GM19324 (cell line): Measurements from ENCODE around the gene PIK3C3.

Experiments used
- ATAC-seq: cut with Tn5 transposase; IDR thresholded peaks from one replicate; pipeline ENCODE4 v1.9.1; 2021; ENCODE audit warnings: mild to moderate bottlenecking, moderate library complexity; ENCODE audit not compliant: unreplicated experiment, low FRiP score

PIK3C3 gene

GRCh38 chr18:42112657-42113420 is 157.8 kb downstream of the PIK3C3 start:
- ATAC-seq, result peak; percentile 6

GRCh38 chr18:42113529-42114191 is 158.6 kb downstream of the PIK3C3 start:
- peak; percentile 45 for ATAC-seq

DNA sequence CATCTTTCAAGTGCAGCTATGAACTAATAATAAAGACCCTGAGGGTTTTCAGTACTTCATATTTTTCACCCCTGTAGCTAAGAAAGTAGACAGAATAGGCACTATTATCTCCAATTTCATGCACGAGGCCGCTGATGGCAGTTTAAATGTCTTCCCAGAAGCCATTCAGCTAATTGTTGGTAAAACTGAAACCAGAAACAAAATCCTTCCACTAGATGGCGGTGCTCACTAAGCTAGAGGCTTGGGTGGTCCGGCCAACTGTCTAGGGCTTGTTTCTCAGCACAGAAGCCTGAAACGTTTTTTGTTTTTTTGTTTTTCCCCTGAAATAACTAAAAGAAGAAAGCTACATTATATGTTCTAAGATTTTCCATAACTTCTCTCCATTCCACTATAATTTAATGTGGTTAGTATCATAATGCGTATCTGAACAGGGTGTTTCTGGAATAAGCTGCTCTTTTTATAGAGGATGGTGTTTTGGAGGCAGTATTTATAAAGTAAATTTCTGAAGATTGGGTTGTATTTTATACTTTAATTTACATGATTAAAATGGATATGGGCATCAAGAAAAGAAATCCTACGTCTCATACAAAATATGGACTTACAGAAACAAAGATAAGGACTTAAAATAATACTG is 159.4 kb downstream of the PIK3C3 start:
- ATAC-seq, result peak; percentile 62

DNA sequence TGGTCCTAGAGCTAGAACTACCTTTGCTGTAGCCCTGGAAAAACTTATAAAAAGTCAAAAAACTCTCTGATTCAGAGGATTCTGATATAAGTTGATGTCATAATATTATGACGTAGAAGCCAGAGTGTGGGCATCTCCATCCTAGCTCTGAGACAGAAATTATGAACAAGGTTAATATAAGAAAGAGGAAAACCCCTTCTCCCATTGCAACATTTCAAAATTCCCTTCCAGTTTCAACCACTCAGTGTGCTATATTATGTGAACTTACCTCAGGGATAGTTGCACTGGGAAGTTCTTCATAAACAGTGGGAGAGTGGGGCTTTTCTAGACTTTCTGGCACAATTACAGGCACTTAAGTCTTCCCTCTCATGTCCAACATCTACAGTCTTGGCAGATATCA is 171.6 kb downstream of the PIK3C3 start:
- ATAC-seq, result no peak

GRCh38 chr18:42131066-42131929 is 176.3 kb downstream of the PIK3C3 start:
- no peak for ATAC-seq

DNA sequence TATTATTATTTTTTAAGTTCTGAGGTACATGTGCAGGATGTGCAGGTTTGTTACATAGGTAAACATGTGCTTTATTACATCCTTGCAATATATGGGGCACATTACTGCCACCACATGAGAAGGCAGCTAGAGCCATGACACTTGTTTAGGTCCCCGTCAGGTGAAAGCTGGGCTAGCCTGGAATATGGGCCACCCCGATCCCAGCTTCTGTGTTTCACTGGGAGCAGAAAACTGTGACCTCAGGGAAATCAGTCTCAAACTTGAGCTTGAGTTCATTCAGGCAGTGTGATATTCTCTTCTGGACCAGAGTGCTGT is 176.9 kb downstream of the PIK3C3 start:
- ATAC-seq, result no peak
